ENCODE data around the gene YIF1B.

YIF1B gene

DNA sequence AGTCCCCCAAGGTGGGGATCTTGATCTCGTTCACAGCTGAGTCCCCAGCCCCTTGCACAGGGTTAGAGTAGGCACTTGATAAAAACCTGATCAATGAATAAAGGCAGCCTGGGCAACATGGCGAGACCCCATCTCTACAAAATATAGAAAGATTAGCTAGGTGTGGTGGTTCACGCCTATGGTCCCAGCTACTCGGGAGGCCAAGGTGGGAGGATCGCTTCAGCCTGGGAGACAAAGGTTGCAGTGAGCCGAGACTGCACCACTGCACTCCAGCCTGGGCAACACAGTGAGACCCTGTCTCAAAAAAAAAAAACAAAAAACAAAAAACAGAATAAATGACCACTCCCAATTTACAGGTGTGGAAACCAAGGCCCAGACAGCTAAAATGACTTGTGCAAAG is 4.8 kb downstream of the YIF1B start:
- H3K4me2 ChIP-seq (ENCODE audit: insufficient read depth, low read length): no peak overlapping the region
- 0 out of 2 replicates have a peak, but pooled peaks cover 9% of the 10 kb centered on the region for H4K20me1 ChIP-seq (ENCODE audit: insufficient read depth, low read length)
- H3K27me3 ChIP-seq (ENCODE audit: insufficient read depth, low read length, poor library complexity): no peaks in the 10 kb centered on the region
- no peak overlapping the region for H3K27ac ChIP-seq (ENCODE audit: low read length)
- no peaks in the 10 kb centered on the region for H3K9me3 ChIP-seq (ENCODE audit: insufficient read depth, low read length, severe bottlenecking)
- ATAC-seq (ENCODE audit: insufficient read depth, low read depth) (no peak), DNase-seq (no peak)
- peaks cover 39% of the 10 kb centered on the region for H3K79me2 ChIP-seq (ENCODE audit: insufficient read depth, low read length)
- no peak overlapping the region for H2AFZ ChIP-seq (ENCODE audit: low read depth, low read length)
- no peak overlapping the region for H3K4me3 ChIP-seq (ENCODE audit: low read depth in 1 of 2, low read length in 2 of 2)
- H3K4me1 ChIP-seq (ENCODE audit: insufficient read depth, low read length): peaks cover 12% of the 10 kb centered on the region
- no peak for TF ChIP-seq EZH2 (IDR thresholded peaks at IDR 0.05; ENCODE audit: borderline replicate concordance, low read depth, low read length, severe bottlenecking)
- TF ChIP-seq, protein P1, sequence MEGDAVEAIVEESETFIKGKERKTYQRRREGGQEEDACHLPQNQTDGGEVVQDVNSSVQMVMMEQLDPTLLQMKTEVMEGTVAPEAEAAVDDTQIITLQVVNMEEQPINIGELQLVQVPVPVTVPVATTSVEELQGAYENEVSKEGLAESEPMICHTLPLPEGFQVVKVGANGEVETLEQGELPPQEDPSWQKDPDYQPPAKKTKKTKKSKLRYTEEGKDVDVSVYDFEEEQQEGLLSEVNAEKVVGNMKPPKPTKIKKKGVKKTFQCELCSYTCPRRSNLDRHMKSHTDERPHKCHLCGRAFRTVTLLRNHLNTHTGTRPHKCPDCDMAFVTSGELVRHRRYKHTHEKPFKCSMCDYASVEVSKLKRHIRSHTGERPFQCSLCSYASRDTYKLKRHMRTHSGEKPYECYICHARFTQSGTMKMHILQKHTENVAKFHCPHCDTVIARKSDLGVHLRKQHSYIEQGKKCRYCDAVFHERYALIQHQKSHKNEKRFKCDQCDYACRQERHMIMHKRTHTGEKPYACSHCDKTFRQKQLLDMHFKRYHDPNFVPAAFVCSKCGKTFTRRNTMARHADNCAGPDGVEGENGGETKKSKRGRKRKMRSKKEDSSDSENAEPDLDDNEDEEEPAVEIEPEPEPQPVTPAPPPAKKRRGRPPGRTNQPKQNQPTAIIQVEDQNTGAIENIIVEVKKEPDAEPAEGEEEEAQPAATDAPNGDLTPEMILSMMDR (IDR thresholded peaks at IDR 0.05; ENCODE audit: borderline replicate concordance, extremely low read depth, low read length, poor library complexity, severe bottlenecking): no peak
- H3K9ac ChIP-seq (ENCODE audit: low read depth, low read length): no peak overlapping the region
- peaks cover 30% of the 10 kb centered on the region for H3K36me3 ChIP-seq (ENCODE audit: insufficient read depth, low read length)

DNA sequence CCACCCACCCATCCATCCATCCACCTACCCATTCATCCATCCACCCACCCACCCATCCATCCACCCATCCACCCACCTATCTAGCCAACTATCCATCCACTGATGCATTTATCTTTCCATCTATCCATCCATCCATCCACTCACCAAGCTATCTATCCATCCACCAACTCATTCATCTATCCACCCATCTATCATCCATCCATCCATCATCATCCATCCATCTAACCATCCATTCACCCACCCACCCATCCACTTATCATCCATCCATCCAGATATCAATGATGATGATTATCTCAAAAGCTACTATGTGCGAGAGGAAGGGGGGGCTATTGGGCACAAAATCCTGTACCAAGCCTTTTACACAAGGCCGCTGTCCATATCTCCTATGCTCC is 5.5 kb downstream of the YIF1B start:
- ATAC-seq (ENCODE audit: insufficient read depth, low read depth): no peak

DNA sequence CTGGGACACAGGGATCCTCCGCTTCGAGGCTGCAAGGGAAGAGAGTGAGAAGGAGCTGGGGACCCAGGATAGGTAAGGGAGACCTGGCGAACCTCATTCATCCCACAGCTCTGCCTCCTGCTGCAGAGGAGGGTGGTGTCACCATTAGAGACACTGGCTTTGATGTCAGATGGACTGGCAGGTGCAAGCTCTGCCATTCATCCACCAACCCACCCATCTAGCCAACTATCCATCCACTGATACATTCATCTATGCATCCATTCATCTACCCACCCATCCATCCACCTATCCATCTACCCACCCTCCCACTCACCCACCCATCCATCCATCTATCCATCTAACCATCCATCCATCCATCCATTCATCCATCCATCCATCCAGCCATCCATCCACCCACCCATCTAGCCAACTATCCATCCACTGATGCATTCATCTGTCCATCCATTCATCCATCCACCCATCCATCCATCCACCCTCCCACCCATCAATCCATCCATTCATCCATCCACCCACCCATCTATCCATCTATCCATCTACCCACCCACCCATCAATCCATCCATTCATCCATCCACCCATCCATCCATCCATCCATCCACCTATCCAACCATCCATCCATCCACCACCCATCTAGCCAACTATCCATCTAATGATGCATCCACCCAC is 6.0 kb downstream of the YIF1B start:
- ATAC-seq (ENCODE audit: insufficient read depth, low read depth) (no peak), DNase-seq (no peak)
- no peak overlapping the region for H2AFZ ChIP-seq (ENCODE audit: low read depth, low read length)
- no peak overlapping the region for H3K4me3 ChIP-seq (ENCODE audit: low read depth in 1 of 2, low read length in 2 of 2)
- H3K4me2 ChIP-seq (ENCODE audit: insufficient read depth, low read length): no peak overlapping the region
- H3K27me3 ChIP-seq (ENCODE audit: insufficient read depth, low read length, poor library complexity): no peaks in the 10 kb centered on the region
- peaks cover 30% of the 10 kb centered on the region for H3K79me2 ChIP-seq (ENCODE audit: insufficient read depth, low read length)
- H4K20me1 ChIP-seq (ENCODE audit: insufficient read depth, low read length): 0 out of 2 replicates have a peak, but pooled peaks cover 9% of the 10 kb centered on the region
- peaks cover 5% of the 10 kb centered on the region for H3K4me1 ChIP-seq (ENCODE audit: insufficient read depth, low read length)
- no peak overlapping the region for H3K27ac ChIP-seq (ENCODE audit: low read length)
- H3K9me3 ChIP-seq (ENCODE audit: insufficient read depth, low read length, severe bottlenecking): no peaks in the 10 kb centered on the region
- no peak for TF ChIP-seq EZH2 (IDR thresholded peaks at IDR 0.05; ENCODE audit: borderline replicate concordance, low read depth, low read length, severe bottlenecking)
- TF ChIP-seq, protein P1 (IDR thresholded peaks at IDR 0.05; ENCODE audit: borderline replicate concordance, extremely low read depth, low read length, poor library complexity, severe bottlenecking): no peak
- H3K9ac ChIP-seq (ENCODE audit: low read depth, low read length): no peak overlapping the region
- peaks cover 38% of the 10 kb centered on the region for H3K36me3 ChIP-seq (ENCODE audit: insufficient read depth, low read length)

More for the DNA sequence above, 5.5 kb downstream of the YIF1B start:
- Histone ChIP-seq H3K4me2 (ENCODE audit: insufficient read depth, low read length) (no peak overlapping the region), H3K4me3 (ENCODE audit: low read depth in 1 of 2, low read length in 2 of 2) (no peak overlapping the region), H3K4me1 (ENCODE audit: insufficient read depth, low read length) (peaks cover 11% of the 10 kb centered on the region), H3K9ac (ENCODE audit: low read depth, low read length) (no peak overlapping the region), H4K20me1 (ENCODE audit: insufficient read depth, low read length) (0 out of 2 replicates have a peak, but pooled peaks cover 9% of the 10 kb centered on the region), H3K79me2 (ENCODE audit: insufficient read depth, low read length) (peaks cover 36% of the 10 kb centered on the region), H3K27me3 (ENCODE audit: insufficient read depth, low read length, poor library complexity) (no peaks in the 10 kb centered on the region), H2AFZ (ENCODE audit: low read depth, low read length) (no peak overlapping the region), H3K36me3 (ENCODE audit: insufficient read depth, low read length) (peaks cover 33% of the 10 kb centered on the region), H3K27ac (ENCODE audit: low read length) (no peak overlapping the region), H3K9me3 (ENCODE audit: insufficient read depth, low read length, severe bottlenecking) (no peaks in the 10 kb centered on the region)
- DNase-seq: no peak
- TF ChIP-seq, protein P1 (IDR thresholded peaks at IDR 0.05; ENCODE audit: borderline replicate concordance, extremely low read depth, low read length, poor library complexity, severe bottlenecking): no peak
- no peak for TF ChIP-seq EZH2 (IDR thresholded peaks at IDR 0.05; ENCODE audit: borderline replicate concordance, low read depth, low read length, severe bottlenecking)

Data from DND-41 (cell line).